Cardiac muscle cell (in vitro differentiated cells and primary cell): ENCODE data around the gene PDK2. TPM values are rescaled to one million over a fixed set of nuclear protein-coding genes. Genes with fewer than 3 reads are reported as not detected.

Experiments
- DNase-seq, 2 donors: peaks; one replicate each; pipeline versions ENCODE4 v3.0.0 to v3.0.0-alpha.2; 2010 to 2017; ENCODE audit warnings: low read depth in 1 of 2, low spot score in 1 of 2
- H3K27ac ChIP-seq: fragments of 200-600 bp; sonication (generic); 2 replicates; pipeline ENCODE4 v1.5.1; 2016
- H3K27me3 ChIP-seq: fragments of 200-600 bp; sonication (generic); 2 replicates; pipeline ENCODE4 v1.6.0; 2016; ENCODE audit warnings: control low read depth
- H3K36me3 ChIP-seq: fragments of 200-600 bp; sonication (generic); 2 replicates; pipeline ENCODE4 v1.5.1; 2016; ENCODE audit warnings: control low read depth
- H3K4me1 ChIP-seq: fragments of 200-600 bp; sonication (generic); 2 replicates; pipeline ENCODE4 v1.8.1; 2017; ENCODE audit warnings: low read depth, mild to moderate bottlenecking, mixed run types
- H3K4me3 ChIP-seq: fragments of 200-600 bp; sonication (generic); 2 replicates; pipeline ENCODE4 v1.5.1; 2016; ENCODE audit warnings: mild to moderate bottlenecking
- H3K9me3 ChIP-seq: fragments of 200-600 bp; sonication (generic); 2 replicates; pipeline ENCODE4 v1.5.1; 2017; ENCODE audit warnings: low read depth, mild to moderate bottlenecking, control low read depth
- polyA plus RNA-seq: library from polyadenylated mRNA; unstranded; fragments of >200 nt; fragmentation: Nextera tagmentation; extraction: Ambion mirVana; gene quantifications from 2 replicates; pipeline ENCODE4 v1.2.1, GENCODE V29; 2016
- total RNA-seq: library from RNA; depleted of rRNA; stranded (reverse); fragments of >200 nt; gene quantifications from 2 replicates; pipeline ENCODE4 v1.2.3, GENCODE V29; 2016
- TF ChIP-seq, protein P1 (sequence below): IDR thresholded peaks from 2 replicates; pipeline ENCODE4 v1.5.1; 2012; ENCODE audit warnings: low read depth, mild to moderate bottlenecking, low read length

PDK2 gene
- total RNA-seq (79.5 and 88.5 TPM in 2 replicates), polyA plus RNA-seq (146 and 156 TPM in 2 replicates)

- H3K9me3 ChIP-seq, result no peaks in the 10 kb centered on the region
- peak within 1 kb of the TSS; percentile 76 for H3K27ac ChIP-seq
- peaks cover 3% of the 10 kb centered on the region for H3K4me1 ChIP-seq
- peaks cover 6% of the 10 kb centered on the region for H3K36me3 ChIP-seq
- no peaks in the 10 kb centered on the region for H3K27me3 ChIP-seq
- peak within 1 kb of the TSS; percentile 72 for H3K4me3 ChIP-seq
- TF ChIP-seq, protein P1, sequence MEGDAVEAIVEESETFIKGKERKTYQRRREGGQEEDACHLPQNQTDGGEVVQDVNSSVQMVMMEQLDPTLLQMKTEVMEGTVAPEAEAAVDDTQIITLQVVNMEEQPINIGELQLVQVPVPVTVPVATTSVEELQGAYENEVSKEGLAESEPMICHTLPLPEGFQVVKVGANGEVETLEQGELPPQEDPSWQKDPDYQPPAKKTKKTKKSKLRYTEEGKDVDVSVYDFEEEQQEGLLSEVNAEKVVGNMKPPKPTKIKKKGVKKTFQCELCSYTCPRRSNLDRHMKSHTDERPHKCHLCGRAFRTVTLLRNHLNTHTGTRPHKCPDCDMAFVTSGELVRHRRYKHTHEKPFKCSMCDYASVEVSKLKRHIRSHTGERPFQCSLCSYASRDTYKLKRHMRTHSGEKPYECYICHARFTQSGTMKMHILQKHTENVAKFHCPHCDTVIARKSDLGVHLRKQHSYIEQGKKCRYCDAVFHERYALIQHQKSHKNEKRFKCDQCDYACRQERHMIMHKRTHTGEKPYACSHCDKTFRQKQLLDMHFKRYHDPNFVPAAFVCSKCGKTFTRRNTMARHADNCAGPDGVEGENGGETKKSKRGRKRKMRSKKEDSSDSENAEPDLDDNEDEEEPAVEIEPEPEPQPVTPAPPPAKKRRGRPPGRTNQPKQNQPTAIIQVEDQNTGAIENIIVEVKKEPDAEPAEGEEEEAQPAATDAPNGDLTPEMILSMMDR, result no peak
- peak; percentile 97 to 98 for DNase-seq
Observed at GRCh38 chr17:50094753-50095619, at the start of gene PDK2. PDK2 (plus strand) TSS chr17:50095351; CDS start chr17:50095436, 85 bp downstream.

DNA sequence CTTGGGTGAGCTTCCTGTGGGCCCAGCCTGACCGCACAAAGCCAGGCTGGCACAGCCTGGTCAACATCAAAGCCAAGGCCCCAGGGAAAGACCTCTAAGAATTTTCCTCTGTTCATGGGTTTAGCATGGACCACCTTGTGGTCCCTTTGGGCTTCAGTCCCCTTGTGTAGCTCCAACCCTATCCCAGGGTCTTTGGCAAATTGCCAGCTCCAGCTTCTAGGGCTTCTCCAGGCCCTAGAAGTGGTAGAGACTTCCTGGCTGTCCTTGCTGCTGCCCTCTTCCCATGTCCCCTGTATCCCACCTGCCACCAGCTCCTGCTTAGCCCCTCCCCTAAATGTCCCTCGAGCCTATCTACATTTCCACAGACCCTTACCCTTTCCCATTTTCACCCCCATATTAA is 49.0 kb upstream of the PDK2 start:
- H3K27me3 ChIP-seq, result no peaks in the 10 kb centered on the region
- no peak overlapping the region for H3K4me3 ChIP-seq
- no peaks in the 10 kb centered on the region for H3K4me1 ChIP-seq
- no peak overlapping the region for H3K27ac ChIP-seq
- TF ChIP-seq, protein P1, result no peak
- no peaks in the 10 kb centered on the region for H3K9me3 ChIP-seq
- DNase-seq, result no peak
- H3K36me3 ChIP-seq, result no peaks in the 10 kb centered on the region

- DNase-seq, result no peak
- Histone ChIP-seq H3K27me3 (no peaks in the 10 kb centered on the region), H3K9me3 (no peaks in the 10 kb centered on the region), H3K36me3 (no peaks in the 10 kb centered on the region), H3K27ac (no peak overlapping the region), H3K4me3 (no peak overlapping the region), H3K4me1 (no peaks in the 10 kb centered on the region)
- TF ChIP-seq, protein P1, result no peak
Observed at GRCh38 chr17:50046667-50047066, 48.5 kb upstream of the PDK2 start.

- no peaks in the 10 kb centered on the region for H3K9me3 ChIP-seq
- H3K4me3 ChIP-seq, result no peak overlapping the region
- H3K27me3 ChIP-seq, result no peaks in the 10 kb centered on the region
- no peaks in the 10 kb centered on the region for H3K4me1 ChIP-seq
- H3K36me3 ChIP-seq, result no peaks in the 10 kb centered on the region
- H3K27ac ChIP-seq, result no peak overlapping the region
- no peak for DNase-seq
- TF ChIP-seq, protein P1, result no peak
Observed at GRCh38 chr17:50047083-50047482, 48.1 kb upstream of the PDK2 start.

DNA sequence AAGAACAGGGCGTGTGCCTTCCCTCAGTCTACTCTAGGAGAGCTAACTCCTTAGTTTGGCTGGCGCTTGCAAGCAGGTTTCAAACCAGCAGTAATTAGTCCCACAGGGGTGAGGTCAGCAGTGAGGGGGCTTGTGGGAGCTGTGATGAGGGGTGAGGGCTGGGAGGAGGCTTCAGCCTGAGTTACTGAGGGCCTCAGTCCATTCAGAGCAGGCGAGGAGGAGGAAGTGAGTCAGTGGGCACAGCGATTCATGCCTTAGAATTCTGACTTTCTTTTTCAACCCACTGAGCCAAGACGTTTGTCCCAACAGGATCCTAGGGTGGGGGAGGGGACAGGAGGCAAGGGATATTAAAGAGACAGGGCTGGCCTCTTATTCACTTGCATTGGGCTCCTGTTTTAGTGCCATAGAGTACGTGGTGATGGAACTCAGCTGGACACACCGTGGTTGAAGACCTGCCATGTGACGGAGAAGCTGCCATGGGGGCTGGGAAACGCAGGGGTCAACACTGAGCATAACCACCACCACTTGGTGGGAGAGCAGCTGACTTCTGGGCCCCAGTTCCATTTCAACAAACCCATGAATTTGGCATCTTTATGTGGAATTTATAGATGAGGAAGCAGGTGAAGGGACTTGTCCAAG is 47.5 kb upstream of the PDK2 start:
- Histone ChIP-seq H3K36me3 (no peaks in the 10 kb centered on the region), H3K4me3 (no peak overlapping the region), H3K9me3 (no peaks in the 10 kb centered on the region), H3K27me3 (no peaks in the 10 kb centered on the region), H3K27ac (no peak overlapping the region), H3K4me1 (no peaks in the 10 kb centered on the region)
- DNase-seq, result peak in 1 of 2 donors; percentile 60
- TF ChIP-seq, protein P1, result no peak
